GM21737 (cell line): ENCODE data around the gene ELAC1.
"Not testable (repeated sequence)": the region's sequence is repeated elsewhere in the genome, so short reads cannot be mapped to it uniquely, and the experiment has no call there.

Source experiments
- ATAC-seq: cut with Tn5 transposase; IDR thresholded peaks from one replicate; pipeline ENCODE4 v1.9.1; 2021; ENCODE audit warnings: mild to moderate bottlenecking, moderate library complexity; ENCODE audit not compliant: unreplicated experiment

ELAC1 gene

DNA sequence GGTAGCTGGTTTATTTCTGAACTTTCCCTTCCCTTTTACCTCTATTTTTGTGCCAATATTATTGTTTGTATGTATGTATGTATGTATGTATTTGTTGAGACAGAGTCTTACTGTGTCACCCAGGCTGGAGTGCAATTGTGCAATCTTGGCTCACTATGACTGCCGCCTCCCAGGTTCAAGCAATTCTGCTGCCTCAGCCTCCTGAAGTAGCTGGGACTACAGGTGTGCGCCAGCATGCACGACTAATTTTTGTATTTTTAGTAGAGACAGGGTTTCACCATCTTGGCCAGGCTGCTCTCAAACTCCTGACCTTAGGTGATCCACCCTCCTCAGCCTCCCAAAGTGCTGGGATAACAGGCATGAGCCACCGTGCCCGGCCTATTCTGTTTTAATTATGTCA is 4.6 kb downstream of the ELAC1 start:
- not testable (repeated sequence) for ATAC-seq

DNA sequence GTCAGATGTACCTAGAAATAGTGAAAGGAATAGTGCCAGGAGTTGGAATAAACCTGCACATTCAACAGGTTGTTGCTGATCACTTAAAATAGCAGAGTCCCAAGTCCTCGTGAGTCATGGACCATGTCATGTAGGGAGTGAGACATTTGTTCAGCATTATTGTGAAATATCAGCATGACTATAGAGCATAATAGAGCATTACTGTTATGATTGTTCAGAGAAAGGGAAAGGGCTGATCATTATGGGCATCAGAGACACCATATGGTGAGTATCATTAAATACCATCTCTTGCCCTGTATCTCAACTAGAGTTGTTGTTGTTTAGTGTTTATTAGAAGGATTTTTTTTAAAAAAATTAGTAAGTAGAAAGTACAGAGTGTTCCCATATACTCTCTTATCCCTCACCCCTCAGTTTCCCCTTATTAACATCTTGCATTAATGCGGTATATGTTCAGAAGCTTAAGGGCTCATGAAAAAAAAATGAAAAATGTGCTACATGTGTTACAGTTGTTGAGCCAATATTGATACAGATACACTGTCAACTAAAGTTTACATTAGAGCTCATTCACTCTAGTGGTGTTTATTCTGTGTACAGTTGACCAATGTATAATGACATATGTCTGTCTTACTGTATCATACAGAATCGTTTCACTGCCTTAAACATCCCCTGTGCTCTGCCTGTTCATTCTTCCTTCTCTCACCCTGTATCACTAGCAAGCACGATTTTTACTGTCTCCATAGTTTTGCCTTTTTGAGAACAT is 5.7 kb downstream of the ELAC1 start:
- ATAC-seq: no peak

DNA sequence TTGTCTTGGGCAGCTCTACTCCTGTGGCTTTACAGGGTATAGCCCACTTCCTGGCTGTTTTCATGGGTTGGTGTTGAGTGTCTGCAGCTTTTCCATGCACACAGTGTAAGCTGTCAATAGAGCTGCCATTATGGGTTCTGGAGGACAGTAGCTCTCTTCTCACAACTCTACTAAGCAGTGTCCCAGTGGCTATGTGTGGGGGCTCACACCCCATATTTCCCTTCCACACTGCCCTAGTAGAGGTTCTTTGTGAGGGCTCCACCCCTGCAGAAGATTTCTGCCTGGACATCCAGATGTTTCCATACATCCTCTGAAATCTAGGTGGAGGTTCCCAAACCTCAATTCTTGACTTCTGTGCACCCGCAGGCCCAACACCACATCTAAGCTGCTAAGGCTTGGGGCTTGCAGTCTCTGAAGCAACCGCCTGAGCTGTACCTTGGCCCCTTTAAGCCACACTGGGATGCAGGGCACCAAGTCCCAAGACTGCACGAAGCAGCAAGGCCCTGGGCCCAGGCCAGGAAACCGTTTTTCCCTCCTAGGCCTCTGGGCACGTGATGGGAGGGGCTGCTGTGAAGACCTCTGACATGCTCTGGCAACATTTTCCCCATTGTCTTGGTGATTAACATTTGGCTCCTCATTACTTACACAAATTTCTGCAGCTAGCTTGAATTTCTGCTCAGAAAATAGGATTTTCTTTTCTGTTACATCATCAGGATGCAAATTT is 9.4 kb downstream of the ELAC1 start:
- no peak for ATAC-seq

DNA sequence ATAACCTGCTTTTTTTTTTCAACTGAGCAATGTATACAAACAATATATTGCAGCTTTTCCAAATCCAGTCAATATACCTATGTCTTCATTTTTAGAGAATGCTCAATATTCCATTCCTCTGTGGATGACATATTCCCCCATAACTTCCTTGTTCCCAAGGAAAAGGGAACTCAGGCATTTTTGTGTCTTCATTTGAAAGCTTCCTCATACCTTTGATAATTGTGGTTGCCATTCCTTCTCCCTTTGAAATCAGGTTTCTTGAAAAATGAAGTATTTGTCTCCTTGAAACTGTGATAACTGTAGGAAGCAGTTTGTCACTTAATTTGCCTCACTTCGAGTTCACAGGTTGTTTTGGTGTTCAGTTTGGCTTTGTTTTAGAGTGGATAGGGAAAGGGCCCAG is 13.5 kb downstream of the ELAC1 start:
- ATAC-seq: no peak

DNA sequence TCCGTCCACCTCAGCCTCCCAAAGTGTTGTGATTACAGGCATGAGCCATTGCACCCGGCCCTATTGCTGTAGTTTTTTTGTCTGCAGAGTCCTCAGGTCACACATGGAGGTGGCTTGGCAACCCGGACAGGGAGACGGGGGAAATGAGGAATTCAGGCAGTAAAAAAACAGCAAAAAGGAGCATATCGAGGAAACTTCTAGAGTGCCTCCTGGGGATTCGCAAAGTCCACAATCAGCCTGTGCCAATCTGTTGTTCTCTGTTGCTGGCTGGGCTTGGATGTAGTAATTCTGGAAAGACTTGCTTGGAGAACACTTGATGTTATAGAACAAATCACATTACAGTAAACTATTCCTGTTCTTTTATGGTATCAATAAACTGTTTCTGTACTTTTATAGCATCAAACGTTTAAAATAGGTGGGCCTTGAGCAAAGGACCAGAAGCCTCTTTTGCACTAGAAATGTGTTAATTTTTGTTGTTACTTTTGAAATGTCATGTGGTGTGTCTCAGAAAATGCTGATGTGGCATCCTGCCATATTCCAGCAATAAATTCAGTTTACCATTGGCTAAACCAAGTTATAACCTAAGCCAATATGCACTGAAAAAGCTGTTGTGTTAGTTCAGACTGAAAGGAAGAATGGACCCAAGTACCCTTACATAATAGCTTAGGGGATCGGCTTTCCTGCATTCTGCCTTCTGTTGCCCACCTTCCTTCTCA is 14.4 kb downstream of the ELAC1 start:
- ATAC-seq: no peak

DNA sequence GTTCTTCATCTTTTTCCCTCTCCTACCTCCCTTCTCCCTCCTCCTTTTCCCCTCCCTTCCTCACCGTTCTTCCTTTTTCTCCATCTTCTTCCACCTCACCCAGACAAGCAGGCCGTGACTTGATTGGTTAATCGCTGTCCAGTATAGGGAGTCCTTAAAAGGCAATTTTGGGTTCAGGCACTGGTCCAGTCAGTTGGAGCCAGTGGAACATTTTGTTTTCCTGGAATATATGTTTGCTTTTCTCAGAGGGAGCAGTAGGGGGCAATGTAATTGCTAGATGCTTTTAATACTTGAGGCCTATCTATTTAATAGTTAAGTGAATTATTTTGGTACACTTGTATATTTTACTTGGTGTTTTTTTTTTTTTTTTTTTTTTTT is 15.0 kb downstream of the ELAC1 start:
- no peak for ATAC-seq

DNA sequence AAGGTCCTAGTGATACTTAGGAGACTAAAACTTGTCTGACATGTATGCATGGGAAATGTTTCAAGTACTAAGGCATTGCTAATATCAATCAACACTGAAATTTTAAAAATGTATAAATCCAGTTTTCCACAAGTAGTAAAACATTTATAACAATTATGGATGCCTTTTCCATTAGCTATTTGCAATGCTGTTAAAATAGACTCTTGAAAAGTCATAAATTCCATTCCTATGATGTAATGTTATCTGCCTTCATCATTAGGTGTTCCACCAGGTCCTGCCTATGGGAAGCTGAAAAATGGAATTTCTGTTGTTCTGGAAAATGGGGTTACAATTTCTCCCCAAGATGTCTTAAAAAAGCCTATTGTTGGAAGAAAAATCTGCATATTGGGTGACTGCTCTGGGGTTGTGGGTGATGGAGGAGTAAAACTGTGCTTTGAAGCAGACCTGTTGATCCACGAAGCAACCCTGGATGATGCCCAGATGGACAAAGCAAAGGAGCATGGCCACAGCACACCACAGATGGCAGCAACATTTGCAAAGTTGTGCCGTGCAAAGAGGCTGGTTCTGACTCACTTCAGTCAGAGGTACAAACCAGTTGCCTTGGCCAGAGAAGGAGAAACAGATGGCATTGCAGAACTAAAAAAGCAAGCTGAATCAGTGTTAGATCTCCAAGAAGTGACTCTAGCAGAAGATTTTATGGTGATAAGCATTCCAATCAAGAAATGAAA is 18.7 kb downstream of the ELAC1 start:
- no peak for ATAC-seq

DNA sequence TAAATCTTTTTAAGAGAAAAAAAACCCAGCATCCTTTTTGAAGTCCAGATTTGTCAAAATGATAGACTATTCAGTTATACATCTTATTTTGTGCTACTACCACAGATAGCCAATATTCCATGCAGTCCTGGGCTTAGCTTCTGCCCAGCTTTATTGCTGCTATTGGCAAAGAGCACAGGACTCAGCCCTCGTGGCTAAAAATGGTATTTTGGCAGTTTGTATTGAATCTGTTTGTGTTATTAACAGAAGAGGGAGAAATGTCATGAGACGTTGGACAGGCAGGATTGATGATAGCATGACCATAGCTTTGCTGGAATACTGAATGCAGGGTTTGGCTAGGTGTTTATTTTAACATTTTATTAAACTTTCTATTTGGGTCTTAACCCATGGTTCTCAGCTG is 19.4 kb downstream of the ELAC1 start:
- no peak for ATAC-seq

DNA sequence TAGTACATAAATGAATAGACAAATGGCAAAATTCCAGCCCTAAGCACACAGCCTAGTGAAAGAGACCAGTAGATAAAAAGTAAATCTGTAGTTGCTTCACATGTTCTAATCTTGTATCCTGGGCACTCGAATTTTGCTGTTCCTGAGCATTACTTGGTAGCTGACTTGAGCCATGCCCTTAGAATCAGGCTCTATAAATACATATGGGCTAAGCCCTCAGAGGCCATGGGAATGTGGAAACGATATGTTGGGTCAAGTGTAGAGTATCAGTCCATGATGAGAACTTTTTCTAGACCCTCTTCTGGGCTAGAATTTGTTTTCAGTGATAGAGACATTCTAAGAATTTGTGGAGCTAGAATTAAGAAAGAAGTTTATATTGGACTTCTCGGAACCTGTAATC is 21.9 kb downstream of the ELAC1 start:
- ATAC-seq: no peak

DNA sequence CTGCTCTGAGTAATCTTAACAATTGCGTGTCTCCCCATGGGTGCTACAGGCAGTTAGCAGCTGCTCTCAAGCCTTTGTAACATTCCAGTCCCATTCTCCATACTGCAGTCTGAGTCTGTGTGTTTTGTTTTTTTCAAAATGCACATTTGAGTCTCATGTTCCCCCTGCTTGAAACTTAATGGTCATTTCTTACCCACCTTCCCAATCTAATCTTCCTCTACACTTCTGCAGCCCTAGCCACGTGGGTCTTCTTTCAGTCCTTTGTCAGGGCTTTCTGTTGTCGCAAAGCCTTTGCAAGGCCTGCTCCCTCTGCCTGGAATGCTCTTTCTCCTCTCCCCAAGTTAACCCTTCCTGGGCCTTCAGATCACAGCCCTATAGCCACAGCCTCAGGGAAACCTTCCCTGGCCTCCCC is 24.5 kb downstream of the ELAC1 start:
- no peak for ATAC-seq

DNA sequence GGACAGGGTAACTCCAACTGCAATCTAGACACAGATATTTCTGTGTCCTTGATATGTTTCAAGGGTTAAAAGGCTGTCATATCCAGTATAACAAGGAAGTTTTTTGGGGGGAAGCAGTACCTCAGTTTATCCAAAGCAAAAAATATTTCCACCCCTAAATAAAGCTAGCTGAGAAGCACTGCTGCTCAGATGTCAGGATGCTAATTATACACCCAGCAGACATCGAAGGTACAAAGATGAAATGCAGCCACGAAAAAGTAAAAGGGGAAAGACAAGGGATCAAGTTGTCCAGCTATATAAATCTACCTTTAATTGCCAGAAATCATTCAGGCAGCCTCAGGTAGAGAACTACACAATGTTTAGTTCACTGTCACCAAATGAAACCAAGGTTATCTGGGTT is 26.2 kb downstream of the ELAC1 start:
- no peak for ATAC-seq

DNA sequence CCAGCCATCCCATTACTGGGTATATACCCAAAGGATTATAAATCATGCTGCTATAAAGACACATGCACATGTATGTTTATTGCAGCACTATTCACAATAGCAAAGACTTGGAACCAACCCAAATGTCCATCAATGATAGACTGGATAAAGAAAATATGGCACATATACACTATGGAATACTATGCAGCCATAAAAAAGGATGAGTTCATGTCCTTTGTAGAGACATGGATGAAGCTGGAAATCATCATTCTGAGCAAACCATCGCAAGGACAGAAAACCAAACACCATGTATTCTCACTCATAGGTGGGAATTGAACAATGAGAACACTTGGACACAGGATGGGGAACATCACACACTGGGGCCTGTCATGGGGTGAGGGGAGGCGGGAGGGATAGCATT is 35.3 kb downstream of the ELAC1 start:
- not testable (repeated sequence) for ATAC-seq

DNA sequence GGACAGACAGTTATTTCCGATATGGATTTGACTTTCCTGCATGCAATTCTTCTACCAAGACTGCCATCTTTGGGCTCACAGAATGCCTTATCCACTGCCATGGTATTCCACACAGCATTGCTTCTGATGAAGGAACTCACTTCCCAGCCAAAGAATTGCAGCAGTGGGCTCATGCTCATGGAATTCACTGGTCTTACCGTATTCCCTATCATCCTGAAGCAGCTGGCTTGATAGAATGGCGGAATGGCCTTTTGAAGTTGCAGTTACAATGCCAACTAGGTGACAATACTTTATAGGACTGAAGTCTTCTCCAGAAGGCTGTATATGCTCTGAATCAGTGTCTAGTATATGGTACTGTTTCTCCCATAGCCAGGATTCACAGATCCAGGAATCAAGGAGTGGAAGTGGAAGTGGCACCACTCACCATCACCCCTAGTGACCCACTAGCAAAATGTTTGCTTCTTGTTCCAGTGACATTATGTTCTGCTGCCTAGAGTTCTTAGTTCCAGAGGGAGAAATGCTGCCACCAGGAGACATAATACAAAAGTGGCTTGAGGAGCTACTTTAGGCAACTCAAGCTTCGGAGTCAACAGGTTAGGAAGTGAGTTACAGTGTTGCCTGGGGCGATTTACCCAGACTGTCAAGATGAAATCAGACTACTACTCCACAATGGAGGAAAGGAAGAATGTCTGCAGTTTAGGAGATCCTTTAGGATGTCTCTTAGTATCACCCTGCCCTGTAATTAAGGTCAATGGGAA is 38.4 kb downstream of the ELAC1 start:
- ATAC-seq: no peak

DNA sequence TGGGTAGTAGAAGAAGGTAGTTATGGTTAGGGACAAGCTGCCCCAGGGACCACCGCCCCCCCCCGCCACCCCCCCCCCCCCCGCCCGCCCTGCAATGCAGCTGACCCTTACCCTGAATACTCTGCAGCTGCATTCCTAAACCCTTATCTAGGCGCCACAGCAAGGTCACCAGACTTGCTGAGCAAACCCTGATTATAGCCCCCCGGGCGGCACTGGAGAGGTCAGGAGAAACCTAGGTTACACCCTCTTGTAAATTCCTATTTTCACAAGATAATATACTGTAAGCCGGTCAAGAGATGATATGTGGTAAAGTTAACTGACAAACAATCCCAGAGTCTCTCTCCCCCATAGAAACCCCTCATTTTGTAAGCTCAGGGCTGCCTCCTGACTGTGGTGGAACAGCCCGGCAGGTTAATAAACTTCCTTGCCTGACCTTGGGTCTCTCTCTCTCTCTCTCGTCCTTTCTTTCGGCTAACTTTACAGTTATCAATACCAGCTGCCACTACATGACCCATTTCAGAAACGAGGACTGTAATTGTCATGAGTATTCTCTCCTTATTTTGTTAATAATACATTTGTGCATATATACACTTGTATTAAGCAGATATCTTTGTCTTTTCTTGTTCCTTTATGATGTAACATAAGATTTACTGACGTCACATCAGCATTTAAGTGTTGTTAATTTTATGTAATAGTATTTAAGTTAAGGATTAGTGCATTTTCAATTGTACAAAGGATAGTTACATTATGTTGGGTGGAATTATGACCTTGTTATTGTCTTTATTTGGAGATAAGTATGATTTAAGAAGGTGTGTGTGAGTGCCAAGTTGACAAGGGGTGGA is 39.3 kb downstream of the ELAC1 start:
- ATAC-seq: no peak

DNA sequence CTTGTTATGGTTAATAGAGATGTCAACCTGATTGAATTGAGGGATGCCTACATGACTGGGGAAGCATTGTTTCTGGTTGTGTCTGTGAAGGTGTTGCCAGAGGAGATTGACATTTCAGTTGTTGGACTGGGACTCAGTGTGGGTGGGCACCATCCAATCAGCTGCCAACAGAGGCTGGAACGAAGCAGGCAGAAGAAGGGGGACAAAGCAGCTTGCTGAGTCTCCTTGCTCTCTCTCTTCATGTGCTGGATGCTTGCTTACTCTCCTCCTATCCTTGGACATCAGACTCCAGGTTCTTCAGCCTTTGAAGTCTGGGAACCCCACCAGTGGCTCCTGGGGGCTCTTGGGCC is 39.9 kb downstream of the ELAC1 start:
- ATAC-seq: no peak

DNA sequence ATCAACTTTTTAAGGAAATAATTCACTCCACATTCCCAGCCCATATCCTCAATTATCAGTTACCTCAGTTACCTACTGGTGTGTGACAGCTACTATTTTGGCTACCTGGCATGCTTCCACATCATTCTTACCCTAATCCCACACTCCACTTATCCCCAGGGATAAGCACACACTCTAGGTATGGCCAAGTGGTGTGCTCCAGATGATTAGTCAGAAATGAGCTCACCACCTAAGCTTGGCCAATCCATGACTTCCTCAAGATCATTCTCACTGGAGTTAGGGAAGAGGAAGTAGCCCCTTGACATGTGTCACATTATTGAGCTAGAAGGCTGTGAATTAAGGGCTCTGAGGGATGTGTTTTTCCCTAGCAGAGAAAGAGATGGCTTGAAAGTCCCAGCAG is 41.2 kb downstream of the ELAC1 start:
- no peak for ATAC-seq

DNA sequence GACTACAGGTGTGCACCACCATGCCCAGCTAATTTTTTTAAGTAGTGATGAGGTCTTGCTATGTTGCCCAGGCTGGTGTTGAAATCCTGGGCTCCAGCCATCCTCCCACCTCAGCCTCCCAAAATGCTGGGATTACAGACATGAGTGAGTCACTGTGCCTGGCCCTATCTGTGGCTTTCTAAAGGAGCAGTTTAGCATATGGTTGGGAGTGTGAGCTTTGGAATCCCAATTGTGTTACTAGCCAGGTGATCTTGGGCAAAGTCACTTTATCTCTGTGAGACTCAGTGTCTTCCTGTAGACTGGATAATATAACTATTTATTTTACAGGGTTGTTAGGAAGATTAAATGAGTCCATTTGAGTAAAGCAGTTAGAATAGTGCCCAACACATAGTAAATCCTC is 42.4 kb downstream of the ELAC1 start:
- no peak for ATAC-seq

DNA sequence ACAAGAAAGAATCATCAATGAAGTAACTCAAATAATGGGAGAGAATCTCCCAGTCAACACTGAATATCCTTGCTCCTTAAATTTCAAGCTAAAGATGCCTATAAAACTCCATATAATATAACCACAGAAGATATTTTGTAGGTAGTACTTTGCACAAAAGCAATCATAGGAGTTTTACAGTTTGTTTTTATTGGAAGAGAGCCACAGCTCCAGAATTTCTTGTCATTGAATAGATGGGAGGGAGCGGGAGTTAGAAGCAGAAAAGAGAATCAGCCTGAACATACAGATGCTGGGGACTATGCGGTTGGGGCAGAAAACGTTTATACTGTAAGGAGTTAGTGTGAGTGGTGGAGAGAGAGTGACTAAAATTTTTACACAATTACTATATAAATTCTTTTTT is 43.9 kb downstream of the ELAC1 start:
- no peak for ATAC-seq

DNA sequence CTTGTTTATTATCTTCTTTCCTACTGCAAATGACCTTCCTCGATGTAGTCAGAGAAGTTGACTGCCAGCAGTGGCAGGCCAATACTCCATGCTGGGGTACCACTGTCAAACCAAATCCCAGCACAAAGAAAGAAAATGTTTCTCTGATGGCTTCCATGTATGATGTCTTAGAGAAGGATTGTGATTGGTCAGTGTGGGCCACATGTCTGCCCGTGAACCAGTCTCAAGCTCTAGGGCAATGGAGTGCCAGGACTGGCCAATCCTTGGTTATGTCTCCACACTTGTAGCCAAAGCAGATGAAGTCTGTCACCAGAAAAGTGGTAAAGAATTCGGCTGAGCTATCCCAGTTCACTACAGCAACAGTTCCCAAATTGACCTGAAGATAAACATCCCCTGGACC is 44.6 kb downstream of the ELAC1 start:
- ATAC-seq: no peak

DNA sequence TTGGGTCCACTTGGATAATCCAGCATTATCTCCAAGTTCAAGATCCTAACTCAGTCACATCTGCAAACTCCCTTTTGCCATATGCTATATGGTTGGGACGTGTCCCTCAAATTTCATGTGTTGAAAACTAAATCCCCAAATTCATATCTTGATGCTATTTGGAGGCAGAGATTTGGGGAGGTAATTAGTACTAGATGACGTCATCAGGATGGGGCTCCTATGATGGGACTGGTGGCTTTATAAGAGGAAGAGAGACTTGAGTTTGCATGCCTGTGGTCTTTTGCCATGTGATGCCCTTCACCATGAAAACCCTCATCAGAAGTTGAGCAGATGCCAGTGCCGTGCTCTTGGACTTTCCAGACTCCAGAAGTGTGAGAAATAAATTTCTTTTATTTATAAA is 45.4 kb downstream of the ELAC1 start:
- ATAC-seq: no peak
